Stimulated activated naive CD8-positive, alpha-beta T cell treated with anti-CD3 and anti-CD28 coated beads, Interleukin-15, Interleukin-2, amounts not matched to agents 100 U/mL and 50 U/mL, for 24 hours (primary cell): ENCODE results near the gene TTC14.

Experiments used
- ATAC-seq: fragments of 150-1000 bp; cut with Tn5 transposase; one replicate; pipeline ENCODE4 v1.10.0; 2021
- DNase-seq: peaks from one replicate; pipeline ENCODE4 v3.0.0; 2021

Gene TTC14

DNA sequence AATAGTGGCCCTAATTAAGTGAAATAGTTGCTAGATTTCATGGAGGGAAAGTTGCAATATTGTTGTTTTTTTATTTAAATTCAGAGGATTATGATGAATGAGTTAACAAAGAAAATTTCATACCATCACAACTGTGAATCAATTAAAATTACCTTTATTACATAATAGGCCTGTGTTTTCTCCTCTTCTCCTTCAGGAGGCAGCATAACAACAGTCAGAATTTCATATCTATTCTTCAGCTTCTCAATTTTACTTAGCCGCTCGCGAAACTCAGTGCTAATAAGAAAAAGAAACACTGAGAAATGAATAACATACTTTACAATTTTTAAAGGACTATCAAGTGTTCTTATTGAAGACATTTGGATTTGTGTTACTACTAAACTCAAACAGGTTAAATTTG is 29.4 kb downstream of the TTC14 start:
- no peak for ATAC-seq
- DNase-seq: no peak

DNA sequence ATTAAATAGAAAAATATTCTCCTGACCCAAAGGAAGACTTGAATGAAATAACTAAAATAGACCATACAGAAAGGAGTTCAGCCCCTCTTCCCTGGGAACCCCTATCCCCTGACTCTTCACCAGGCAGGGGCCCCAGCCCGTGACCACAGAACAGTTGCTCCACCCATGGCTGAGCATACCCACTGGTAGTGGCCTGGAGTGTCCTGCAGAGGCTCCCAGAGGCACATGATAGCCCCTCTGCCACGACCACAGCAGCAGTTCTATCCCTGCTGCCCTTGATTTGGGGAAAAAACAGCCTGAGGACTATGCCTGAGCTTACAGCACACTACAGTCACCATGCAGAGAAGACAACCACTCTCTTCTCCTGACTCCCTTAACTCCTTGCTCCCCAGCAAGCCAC is 31.8 kb downstream of the TTC14 start:
- DNase-seq (no peak), ATAC-seq (no peak)

GRCh38 chr3:180640987-180641386 is 39.0 kb downstream of the TTC14 start:
- ATAC-seq: no peak

DNA sequence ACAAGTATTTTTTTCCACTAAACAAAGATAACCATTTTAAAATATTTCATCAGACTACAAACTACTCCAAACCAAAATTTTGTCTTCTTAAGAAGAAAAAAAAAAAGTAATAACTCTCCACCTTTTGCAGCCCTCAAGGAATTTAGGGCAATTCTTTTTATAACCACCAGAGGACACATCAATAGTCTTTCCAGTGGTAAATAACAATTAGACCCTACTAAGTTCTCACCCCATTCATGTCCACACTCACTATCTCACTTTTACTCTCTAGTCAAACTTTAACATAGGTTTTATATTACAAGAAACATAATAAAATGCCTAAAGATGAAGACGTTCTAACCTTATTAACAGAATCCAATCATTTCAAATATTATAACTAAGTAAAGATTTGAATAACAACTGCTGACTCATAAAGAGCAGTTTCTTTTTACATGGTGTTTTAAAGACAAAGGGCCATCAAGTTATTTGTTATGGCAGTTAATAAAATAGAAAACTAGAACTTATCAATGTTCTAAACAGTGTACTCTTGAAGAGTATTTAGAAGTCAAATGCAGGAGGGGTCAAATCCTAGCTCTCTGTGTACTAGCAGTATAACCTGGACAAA is 44.3 kb downstream of the TTC14 start:
- ATAC-seq (no peak), DNase-seq (no peak)

More at GRCh38 chr3:180640987-180641386, 39.0 kb downstream of the TTC14 start:
- DNase-seq: no peak

- no peak for DNase-seq
- ATAC-seq: no peak
Observed at GRCh38 chr3:180656406-180656805, 54.4 kb downstream of the TTC14 start.

- ATAC-seq: no peak
- DNase-seq: no peak
Observed at GRCh38 chr3:180657094-180657493, 55.1 kb downstream of the TTC14 start.
